Liver (tissue), 9 donors: ENCODE measurements around the gene MON2. TPM values are rescaled to one million over a fixed set of nuclear protein-coding genes. Genes with fewer than 3 reads are reported as not detected.

Experiments
- DNase-seq: peaks from one replicate; pipeline ENCODE4 v3.0.0-alpha.2; 2017; ENCODE audit warnings: low spot score
- H3K27ac ChIP-seq, 2 donors: one replicate each; pipeline ENCODE4 v1.7.0; 2013; ENCODE audit warnings: inconsistent platforms in 2 of 2, low read length in 2 of 2, control low read depth in 1 of 2, low read depth in 1 of 2, mild to moderate bottlenecking in 1 of 2
- H3K27me3 ChIP-seq, 4 donors: one replicate each; pipeline versions ENCODE4 v1.6.1 to v1.7.0; 2013; ENCODE audit warnings: low read length in 3 of 4, inconsistent platforms in 1 of 4, mild to moderate bottlenecking in 1 of 4, moderate library complexity in 1 of 4; ENCODE audit not compliant: control insufficient read depth in 4 of 4, insufficient read depth in 4 of 4
- H3K36me3 ChIP-seq, 4 donors: one replicate each; pipeline versions ENCODE4 v1.6.1 to v1.7.0; 2013; ENCODE audit warnings: low read length in 3 of 4, mild to moderate bottlenecking in 3 of 4, low read depth in 1 of 4, moderate library complexity in 1 of 4; ENCODE audit not compliant: control insufficient read depth in 4 of 4, insufficient read depth in 3 of 4
- H3K4me1 ChIP-seq, 4 donors: one replicate each; pipeline versions ENCODE4 v1.6.1 to v1.7.0; 2013; ENCODE audit warnings: low read length in 3 of 4, mild to moderate bottlenecking in 3 of 4, moderate library complexity in 1 of 4; ENCODE audit not compliant: control insufficient read depth in 4 of 4, insufficient read depth in 4 of 4
- H3K4me3 ChIP-seq, 3 donors: one replicate each; pipeline versions ENCODE4 v1.6.1 to v1.7.0; 2013; ENCODE audit warnings: low read length in 3 of 3, control low read depth in 1 of 3, low read depth in 1 of 3, mild to moderate bottlenecking in 1 of 3
- H3K9ac ChIP-seq, 2 donors: one replicate each; pipeline ENCODE4 v1.7.0; 2013; ENCODE audit warnings: low read length in 2 of 2, mild to moderate bottlenecking in 2 of 2, moderate library complexity in 2 of 2, control low read depth in 1 of 2, low read depth in 1 of 2
- H3K9me3 ChIP-seq, 4 donors: one replicate each; pipeline versions ENCODE4 v1.6.1 to v1.7.0; 2013; ENCODE audit warnings: low read length in 3 of 4; ENCODE audit not compliant: control insufficient read depth in 4 of 4
- ATF3 ChIP-seq: IDR thresholded peaks from 2 replicates; pipeline ENCODE4 v1.6.1; 2016; ENCODE audit warnings: antibody characterized with exemption
- CTCF ChIP-seq: fragments of 150-350 bp; IDR thresholded peaks from 2 replicates; pipeline ENCODE4 v1.5.1; 2017; ENCODE audit warnings: improper control_type of control experiment, low read depth, low read length; ENCODE audit not compliant: missing input control
- EGR1 ChIP-seq, 2 donors: IDR thresholded peaks; 2 replicates each; pipeline ENCODE4 v1.6.1; 2016 to 2018; ENCODE audit warnings: antibody characterized with exemption in 2 of 2, low read depth in 2 of 2
- FOXA1 ChIP-seq: IDR thresholded peaks from 2 replicates; pipeline ENCODE4 v1.6.1; 2016; ENCODE audit warnings: antibody characterized with exemption
- FOXA2 ChIP-seq: IDR thresholded peaks from 2 replicates; pipeline ENCODE4 v1.6.1; 2016; ENCODE audit warnings: antibody characterized with exemption
- GABPA ChIP-seq, 2 donors: IDR thresholded peaks in 1 of 2; conservative IDR thresholded peaks in 1 of 2; 2 replicates each; pipeline ENCODE4 v1.6.1; 2016; ENCODE audit warnings: antibody characterized with exemption in 2 of 2, mild to moderate bottlenecking in 1 of 2, moderate library complexity in 1 of 2
- HNF4A ChIP-seq, 2 donors: conservative IDR thresholded peaks; 2 replicates each; pipeline ENCODE4 v1.6.1; 2016; ENCODE audit warnings: antibody characterized with exemption in 2 of 2, mild to moderate bottlenecking in 2 of 2
- HNF4G ChIP-seq: IDR thresholded peaks from 2 replicates; pipeline ENCODE4 v1.6.1; 2016; ENCODE audit warnings: antibody characterized with exemption
- JUND ChIP-seq, 2 donors: IDR thresholded peaks; 2 replicates each; pipeline ENCODE4 v1.6.1; 2016; ENCODE audit warnings: antibody characterized with exemption in 2 of 2
- MAX ChIP-seq: IDR thresholded peaks from 2 replicates; pipeline ENCODE4 v1.6.1; 2016; ENCODE audit warnings: antibody characterized with exemption
- NR2F2 ChIP-seq: IDR thresholded peaks from 2 replicates; pipeline ENCODE4 v1.6.1; 2016; ENCODE audit warnings: antibody characterized with exemption
- RAD21 ChIP-seq, 2 donors: IDR thresholded peaks; 2 replicates each; pipeline ENCODE4 v1.6.1; 2016; ENCODE audit warnings: antibody characterized with exemption in 2 of 2, mild to moderate bottlenecking in 2 of 2
- REST ChIP-seq: IDR thresholded peaks from 2 replicates; pipeline ENCODE4 v1.6.1; 2016; ENCODE audit warnings: antibody characterized with exemption, mild to moderate bottlenecking
- RXRA ChIP-seq, 2 donors: IDR thresholded peaks; 2 replicates each; pipeline ENCODE4 v1.6.1; 2017 to 2018; ENCODE audit warnings: antibody characterized with exemption in 2 of 2, mild to moderate bottlenecking in 1 of 2
- SP1 ChIP-seq: IDR thresholded peaks from 2 replicates; pipeline ENCODE4 v1.6.1; 2018; ENCODE audit warnings: antibody characterized with exemption, mild to moderate bottlenecking
- TAF1 ChIP-seq: conservative IDR thresholded peaks from 2 replicates; pipeline ENCODE4 v1.6.1; 2016; ENCODE audit warnings: antibody characterized with exemption, mild to moderate bottlenecking
- YY1 ChIP-seq: IDR thresholded peaks from 2 replicates; pipeline ENCODE4 v1.6.1; 2016; ENCODE audit warnings: antibody characterized with exemption, mild to moderate bottlenecking
- ZBTB33 ChIP-seq: IDR thresholded peaks from 2 replicates; pipeline ENCODE4 v1.6.1; 2016; ENCODE audit warnings: antibody characterized with exemption
- WGBS: extraction: QIAGEN DNeasy Blood & Tissue Kit; methylation state at CpG from one replicate; pipeline ENCODE4 v1.1.7; 2013; 5-methylcytosine and 5-hydroxymethylcytosine counted together
- polyA plus RNA-seq, 2 donors: library from polyadenylated mRNA; stranded (reverse) in 1 of 2; unstranded in 1 of 2; fragments of 200-250 nt in 1 of 2; fragments of >200 nt in 1 of 2; fragmentation: Nextera tagmentation in 1 of 2; extraction: Ambion mirVana in 1 of 2; gene quantifications; one replicate each; pipeline versions ENCODE4 v1.2.1 to v1.2.3, GENCODE V29; 2013 to 2015
- total RNA-seq, 2 donors: library from RNA; depleted of rRNA; stranded (reverse); fragments of >200 nt; gene quantifications; one replicate each; pipeline ENCODE4 v1.2.3, GENCODE V29; 2014
- donor health status: healthy.
- donor health status: healthy.
- donor health status: healthy.
- donor health status: healthy.
- donor health status: healthy.

Gene MON2
- total and polyA plus RNA-seq, 4 donors: 7.5 to 69.9 (median 25.8) TPM

GRCh38 chr12:62533087-62533754, 66.6 kb downstream of the MON2 start:
- H3K27me3 ChIP-seq: no peaks in the 10 kb centered on the region
- peaks cover 2 to 7% (median 3%) of the 10 kb centered on the region in 4 donors for H3K36me3 ChIP-seq
- peak overlapping the region; percentile 6 to 26 (median 8) for H3K4me3 ChIP-seq
- WGBS: 38% methylated on average over 2 of the region's 2 CpGs
- peaks cover 0 to 38% (median 21%) of the 10 kb centered on the region in 4 donors for H3K4me1 ChIP-seq
- TF ChIP-seq NR2F2: peak; percentile 77
- TF ChIP-seq HNF4A (conservative IDR thresholded peaks at IDR 0.05): peak; percentile 45 to 84
- TF ChIP-seq HNF4G: peak; percentile 21
- TF ChIP-seq GABPA (IDR thresholded peaks at IDR 0.05 in 1 of 2, conservative IDR thresholded peaks at IDR 0.05 in 1 of 2): no peak
- TF ChIP-seq RXRA (IDR thresholded peaks at IDR 0.05): peak in 1 of 2 donors; percentile 70
- H3K9me3 ChIP-seq: no peaks in the 10 kb centered on the region
- DNase-seq: no peak
- H3K9ac ChIP-seq: peak overlapping the region in 1 of 2 donors; percentile 65
- peak overlapping the region; percentile 80 to 88 for H3K27ac ChIP-seq

- Histone ChIP-seq H3K27me3 (no peaks in the 10 kb centered on the region), H3K4me3 (peak overlapping the region in 1 of 3 donors; percentile 8), H3K36me3 (peaks cover 2 to 9% (median 5%) of the 10 kb centered on the region in 4 donors), H3K4me1 (peaks cover 0 to 34% (median 21%) of the 10 kb centered on the region in 4 donors), H3K9me3 (no peaks in the 10 kb centered on the region), H3K27ac (peak overlapping the region; percentile 80 to 88), H3K9ac (peak overlapping the region; percentile 5 to 65)
- DNase-seq: no peak
- TF ChIP-seq FOXA1: peak; percentile 86
- no peak for TF ChIP-seq GABPA (IDR thresholded peaks at IDR 0.05 in 1 of 2, conservative IDR thresholded peaks at IDR 0.05 in 1 of 2)
- TF ChIP-seq TAF1: peak; percentile 62
- TF ChIP-seq REST: peak; percentile 43
- peak; percentile 88 for TF ChIP-seq FOXA2
- TF ChIP-seq HNF4G: no peak
- peak; percentile 63 to 64 for TF ChIP-seq RXRA (IDR thresholded peaks at IDR 0.05)
- peak; percentile 82 for TF ChIP-seq SP1
- TF ChIP-seq HNF4A (conservative IDR thresholded peaks at IDR 0.05): peak; percentile 60 to 63
- TF ChIP-seq RAD21 (IDR thresholded peaks at IDR 0.05): peak; percentile 21 to 53
- TF ChIP-seq JUND (IDR thresholded peaks at IDR 0.05): peak in 1 of 2 donors; percentile 68
- no peak for TF ChIP-seq ZBTB33
- peak; percentile 61 for TF ChIP-seq ATF3
- peak; percentile 1 for TF ChIP-seq NR2F2
- peak; percentile 78 for TF ChIP-seq YY1
- peak; percentile 13 to 22 for TF ChIP-seq EGR1 (IDR thresholded peaks at IDR 0.05; ENCODE audit: low read depth in 2 of 2)
- TF ChIP-seq MAX: no peak
- peak; percentile 20 for TF ChIP-seq CTCF
- 41% methylated on average over 2 of the region's 2 CpGs for WGBS
Measured at GRCh38 chr12:62533755-62534107, 67.1 kb downstream of the MON2 start.
